HG03060 (cell line): ENCODE measurements around the gene ZNF460.

Experiments used
- ATAC-seq: cut with Tn5 transposase; IDR thresholded peaks from one replicate; pipeline ENCODE4 v1.9.1; 2021; ENCODE audit warnings: low read depth, moderate number of reproducible peaks; ENCODE audit not compliant: unreplicated experiment

ZNF460 gene

GRCh38 chr19:57279418-57280164 lies 694 bp upstream of the ZNF460 start:
- peak; percentile 44 for ATAC-seq

- ATAC-seq = no peak
These were observed 696 bp downstream of the ZNF460 start for GRCh38 chr19:57280962-57281400.

DNA sequence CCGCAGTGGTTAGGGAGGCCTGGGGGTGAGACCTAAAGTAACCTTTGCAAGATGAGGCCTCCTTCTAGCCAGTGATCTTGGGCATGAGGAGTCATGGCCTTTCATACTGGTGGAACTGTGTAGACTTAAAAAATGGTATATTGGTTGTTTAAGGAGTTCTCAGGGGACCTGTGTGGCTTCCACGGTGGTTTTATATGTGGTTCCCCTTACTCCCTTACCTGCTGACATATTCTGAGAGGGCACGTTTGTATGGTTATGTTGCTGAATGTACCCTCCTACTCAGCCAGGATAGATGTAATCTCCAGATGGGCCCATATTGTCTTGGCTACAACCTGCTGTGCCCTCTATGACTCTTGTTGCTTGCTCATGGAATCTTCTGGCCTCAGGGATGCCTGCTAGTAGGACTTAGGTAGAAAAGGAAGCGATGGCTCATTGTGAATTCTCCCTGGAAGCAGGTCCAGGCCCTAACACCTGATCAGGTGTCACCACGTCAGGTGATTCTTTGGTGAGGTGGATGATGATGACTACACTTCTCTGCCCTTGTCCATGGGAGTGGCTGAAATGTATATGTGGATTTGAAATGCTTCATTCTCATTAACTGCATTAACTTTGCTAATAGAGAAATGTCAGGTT lies 1.8 kb downstream of the ZNF460 start:
- no peak for ATAC-seq

- no peak for ATAC-seq
These were observed 8.1 kb downstream of the ZNF460 start for GRCh38 chr19:57288373-57288772.

- no peak for ATAC-seq
These were observed 10.7 kb downstream of the ZNF460 start for GRCh38 chr19:57290970-57291369.

DNA sequence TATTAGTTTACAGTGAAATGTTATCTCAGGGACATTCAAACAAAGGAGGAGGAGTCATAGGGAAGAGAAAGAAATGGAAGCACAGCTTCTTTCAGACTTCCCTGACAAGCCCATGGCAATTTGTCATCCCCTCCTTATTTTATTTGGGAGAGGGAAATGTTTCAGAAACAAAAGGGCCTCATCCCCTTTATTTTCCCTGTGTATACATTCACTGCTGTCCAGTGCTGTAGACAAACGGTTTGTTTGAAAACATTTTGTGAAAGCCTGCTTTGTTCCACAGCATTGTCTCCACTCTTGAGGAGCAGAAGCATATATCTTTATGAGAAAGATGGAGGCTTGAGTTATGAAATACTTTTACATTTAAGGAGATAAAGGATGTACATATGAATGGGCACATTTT lies 12.3 kb downstream of the ZNF460 start:
- no peak for ATAC-seq

GRCh38 chr19:57293719-57294118 lies 13.4 kb downstream of the ZNF460 start:
- no peak for ATAC-seq

GRCh38 chr19:57302020-57302465 lies 21.8 kb downstream of the ZNF460 start:
- no peak for ATAC-seq

DNA sequence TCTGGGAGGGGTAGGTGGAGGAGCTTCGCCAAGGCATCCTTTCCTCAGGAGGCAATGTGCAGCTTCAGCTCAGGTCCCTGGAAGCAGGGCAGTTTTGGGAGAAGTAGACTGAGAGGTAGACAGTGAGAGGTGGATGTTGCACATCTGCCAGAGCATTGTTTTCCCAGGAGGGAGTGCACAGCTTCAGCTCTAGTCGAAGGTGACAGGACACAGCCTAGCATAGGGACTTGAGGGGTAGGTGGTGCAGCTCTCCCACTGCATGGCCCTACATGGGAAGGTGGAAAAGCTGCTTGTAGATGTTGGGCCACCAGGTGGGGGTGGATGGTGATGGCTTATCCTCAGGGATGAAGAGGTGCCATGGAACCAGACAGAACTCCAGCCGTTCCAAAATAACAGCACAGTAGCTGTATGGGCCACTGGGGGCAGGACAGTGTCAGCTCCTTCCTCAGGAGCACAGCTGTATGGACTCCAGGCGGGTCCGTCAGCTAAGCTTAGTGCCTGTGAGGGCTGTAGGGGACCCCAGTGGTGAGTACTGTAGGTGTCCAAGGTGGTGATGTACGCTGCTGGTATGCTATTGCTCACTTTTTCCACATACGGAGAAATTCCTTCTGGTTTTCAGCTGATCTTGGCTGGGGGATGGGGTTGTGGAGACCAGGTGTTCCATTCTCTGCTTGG lies 22.6 kb downstream of the ZNF460 start:
- no peak for ATAC-seq

DNA sequence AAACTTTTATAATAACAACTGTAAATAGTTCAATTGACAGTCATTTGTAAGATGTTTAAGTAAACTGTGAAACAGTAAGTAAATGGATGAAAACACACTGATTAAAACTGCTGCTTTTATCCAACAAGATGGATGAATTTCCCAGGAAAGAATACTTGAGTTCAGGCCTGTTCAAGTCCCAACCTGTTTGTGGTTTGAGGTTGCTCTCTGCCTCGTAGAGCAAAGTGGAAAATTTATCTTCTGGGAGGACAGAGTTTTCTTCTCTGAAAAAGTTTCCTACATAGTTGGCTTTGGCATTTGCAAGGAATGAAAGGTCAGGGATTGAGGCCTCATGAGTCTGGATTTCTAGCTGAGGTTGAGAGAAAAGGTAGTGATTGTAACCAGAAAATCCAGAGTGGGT lies 24.8 kb downstream of the ZNF460 start:
- ATAC-seq = no peak

DNA sequence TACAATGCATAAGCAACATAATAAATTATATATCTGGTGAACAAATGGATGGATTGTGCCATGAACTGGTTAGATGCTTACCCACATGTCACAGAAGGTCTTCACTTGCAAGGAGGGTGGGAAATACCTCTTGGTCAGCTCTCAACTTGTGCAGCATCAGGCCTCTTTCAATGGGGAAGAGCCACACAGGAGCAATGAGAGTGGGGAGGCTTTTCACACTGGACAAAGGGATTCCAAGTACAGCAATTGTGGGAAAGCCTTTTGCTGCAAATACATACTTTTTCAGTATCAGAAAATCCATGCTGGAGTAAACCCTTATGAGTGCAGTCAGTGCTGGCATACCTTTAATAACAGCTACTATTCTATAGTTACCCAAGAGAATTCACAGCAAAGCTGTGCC lies 28.2 kb downstream of the ZNF460 start:
- ATAC-seq = no peak

DNA sequence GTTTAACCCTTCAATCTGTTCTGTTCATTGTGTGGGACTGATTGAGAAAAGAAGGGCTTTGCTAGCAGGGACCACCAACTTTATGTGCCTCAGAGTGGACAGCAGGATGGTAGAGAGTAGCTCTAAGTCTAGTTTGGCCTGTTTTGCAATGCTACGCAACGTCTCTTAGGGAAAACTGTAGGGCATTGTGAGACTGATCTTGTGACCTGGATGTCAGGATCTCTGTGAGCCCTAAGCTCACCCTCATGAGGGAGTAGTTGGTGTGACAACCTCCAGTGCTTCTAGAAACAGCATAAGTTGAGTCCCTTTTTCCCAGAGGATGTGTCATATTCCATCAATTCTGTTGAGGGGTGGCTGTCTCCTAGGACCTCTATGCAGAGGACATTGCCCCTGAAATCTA lies 30.5 kb downstream of the ZNF460 start:
- ATAC-seq = no peak

GRCh38 chr19:57314146-57314545 lies 33.9 kb downstream of the ZNF460 start:
- ATAC-seq = no peak

GRCh38 chr19:57317503-57317902 lies 37.2 kb downstream of the ZNF460 start:
- no peak for ATAC-seq

GRCh38 chr19:57319869-57320179 lies 39.5 kb downstream of the ZNF460 start:
- ATAC-seq = no peak

- peak; percentile 87 for ATAC-seq
These were observed 40.1 kb downstream of the ZNF460 start, which contains the start of gene ZNF543 for GRCh38 chr19:57320180-57321084. ZNF543 (plus strand) TSS chr19:57320472; CDS start chr19:57320854, 382 bp downstream.

DNA sequence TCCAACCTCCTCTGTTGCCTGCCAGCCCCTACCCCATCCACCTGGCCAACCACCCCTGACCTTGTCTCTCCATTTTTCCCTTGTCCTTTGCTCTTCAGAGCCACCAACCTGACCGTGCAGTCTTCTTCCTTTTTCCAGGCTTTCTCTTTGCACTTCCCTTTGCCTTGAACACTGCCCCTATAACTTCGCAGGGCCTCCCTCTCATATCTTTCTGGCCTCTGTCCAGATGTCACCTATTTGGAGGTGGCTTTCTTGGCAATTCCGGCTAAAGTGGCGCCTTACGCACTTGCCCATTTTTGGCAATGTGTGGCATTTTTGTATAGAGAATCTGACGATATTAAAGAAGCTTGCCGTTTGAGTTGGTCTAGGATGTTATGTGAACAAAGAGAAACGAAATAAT lies 40.8 kb downstream of the ZNF460 start:
- no peak for ATAC-seq

DNA sequence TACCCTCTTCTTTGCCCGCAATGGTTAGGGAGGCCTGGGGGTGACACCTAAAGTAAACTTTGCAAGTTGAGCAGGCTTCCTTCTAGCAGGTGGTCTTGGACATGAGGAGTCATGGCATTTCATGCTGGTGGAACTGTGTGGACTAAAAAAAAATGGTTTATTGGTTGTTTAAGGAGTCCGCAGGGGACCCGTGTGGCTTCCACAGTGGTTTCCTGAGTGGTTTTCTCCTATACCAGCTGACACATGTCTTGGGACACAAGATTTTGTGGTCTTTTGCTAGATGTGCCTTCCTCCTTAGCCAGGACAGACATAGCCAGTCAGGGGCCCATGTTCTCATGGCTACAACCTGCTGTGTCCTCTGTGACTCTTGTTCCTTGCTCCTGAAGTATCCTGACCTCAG lies 41.5 kb downstream of the ZNF460 start:
- ATAC-seq = no peak

GRCh38 chr19:57324992-57325391 lies 44.7 kb downstream of the ZNF460 start:
- no peak for ATAC-seq

DNA sequence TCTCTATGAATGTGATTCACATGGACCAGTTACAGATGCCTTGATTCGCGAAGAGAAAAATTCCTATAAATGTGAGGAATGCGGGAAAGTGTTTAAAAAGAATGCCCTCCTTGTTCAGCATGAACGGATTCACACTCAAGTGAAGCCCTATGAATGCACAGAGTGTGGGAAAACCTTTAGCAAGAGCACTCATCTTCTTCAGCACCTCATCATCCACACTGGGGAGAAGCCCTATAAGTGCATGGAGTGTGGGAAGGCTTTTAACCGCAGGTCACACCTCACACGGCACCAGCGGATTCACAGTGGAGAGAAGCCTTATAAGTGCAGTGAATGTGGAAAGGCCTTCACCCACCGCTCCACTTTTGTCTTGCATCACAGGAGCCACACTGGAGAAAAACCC lies 47.7 kb downstream of the ZNF460 start:
- no peak for ATAC-seq

GRCh38 chr19:57334191-57334590 lies 53.9 kb downstream of the ZNF460 start:
- no peak for ATAC-seq
